WTC11 (cell line): ENCODE measurements around the gene PPP2R5A. TPM values are rescaled to one million over a fixed set of nuclear protein-coding genes. Genes with fewer than 3 reads are reported as not detected.

Experiments
- ATAC-seq: fragments of 200-7000 bp; cut with Tn5 transposase; 2 replicates; pipeline ENCODE4 v1.10.0; 2021; ENCODE audit warnings: mild to moderate bottlenecking, moderate library complexity
- CTCF ChIA-PET: fragments of 300-600 bp; sonication (Branson Sonifier 250); formaldehyde crosslinking; loops from one replicate; lab custom pipeline; 2021; ENCODE audit warnings: antibody characterized with exemption; lab: Charles Lee
- POLR2A ChIA-PET: fragments of 350-600 bp; sonication (Branson Sonifier 250); formaldehyde crosslinking; loops from one replicate; lab custom pipeline; 2021; ENCODE audit warnings: antibody characterized with exemption; lab: Charles Lee
- DNase-seq: peaks from one replicate; pipeline ENCODE4 v3.0.0; 2021; ENCODE audit warnings: low spot score
- H3K27ac Mint-ChIP-seq: 2 replicates; pipeline ENCODE4 v1.8.0; 2021; ENCODE audit warnings: mixed read lengths
- H3K27me3 Mint-ChIP-seq: 2 replicates; pipeline ENCODE4 v1.8.0; 2021; ENCODE audit warnings: low read depth, mild to moderate bottlenecking, moderate library complexity, mixed read lengths
- H3K36me3 Mint-ChIP-seq: 2 replicates; pipeline ENCODE4 v1.8.0; 2021; ENCODE audit warnings: mixed read lengths
- H3K4me1 Mint-ChIP-seq: 2 replicates; pipeline ENCODE4 v1.8.0; 2022; ENCODE audit warnings: mixed read lengths
- H3K4me3 Mint-ChIP-seq: 2 replicates; pipeline ENCODE4 v1.8.0; 2021; ENCODE audit warnings: mild to moderate bottlenecking, moderate library complexity, mixed read lengths
- H3K9me3 Mint-ChIP-seq: 2 replicates; pipeline ENCODE4 v1.8.0; 2021; ENCODE audit warnings: mixed read lengths
- ATF1 ChIP-seq: sonication (generic); formaldehyde crosslinking; IDR thresholded peaks from 2 replicates; pipeline ENCODE4 v1.8.1; 2023; ENCODE audit warnings: mild to moderate bottlenecking, moderate library complexity, missing genetic modification reagents
- CBFB ChIP-seq: sonication (generic); formaldehyde crosslinking; IDR thresholded peaks from 2 replicates; pipeline ENCODE4 v1.8.1; 2022; ENCODE audit warnings: mild to moderate bottlenecking, low read depth, missing genetic modification reagents
- EMX1 ChIP-seq: fragments of 250-450 bp; sonication (Bioruptor Pico); IDR thresholded peaks from 2 replicates; pipeline ENCODE4 v1.8.0; 2021; ENCODE audit warnings: mild to moderate bottlenecking
- ETV6 ChIP-seq: sonication (generic); formaldehyde crosslinking; IDR thresholded peaks from 2 replicates; pipeline ENCODE4 v1.8.1; 2022; ENCODE audit warnings: mild to moderate bottlenecking, missing genetic modification reagents
- FOXJ3 ChIP-seq: sonication (generic); formaldehyde crosslinking; IDR thresholded peaks from 2 replicates; pipeline ENCODE4 v1.9.0; 2021; ENCODE audit warnings: missing genetic modification reagents, mild to moderate bottlenecking, borderline replicate concordance
- FOXP1 ChIP-seq: sonication (generic); formaldehyde crosslinking; IDR thresholded peaks from 2 replicates; pipeline ENCODE4 v1.8.0; 2022; ENCODE audit warnings: missing genetic modification reagents, mild to moderate bottlenecking, moderate library complexity, borderline replicate concordance
- GABPB1 ChIP-seq: sonication (generic); formaldehyde crosslinking; IDR thresholded peaks from 2 replicates; pipeline ENCODE4 v1.8.1; 2023; ENCODE audit warnings: mild to moderate bottlenecking, missing genetic modification reagents
- KAT7 ChIP-seq: sonication (generic); formaldehyde crosslinking; IDR thresholded peaks from 2 replicates; pipeline ENCODE4 v1.8.1; 2023; ENCODE audit warnings: missing genetic modification reagents, mild to moderate bottlenecking, borderline replicate concordance
- MXD4 ChIP-seq: fragments of 250-450 bp; sonication (Bioruptor Pico); IDR thresholded peaks from 2 replicates; pipeline ENCODE4 v1.8.0; 2021; ENCODE audit warnings: mild to moderate bottlenecking, moderate library complexity, borderline replicate concordance
- MYBL2 ChIP-seq: sonication (generic); formaldehyde crosslinking; IDR thresholded peaks from 2 replicates; pipeline ENCODE4 v1.8.1; 2023; ENCODE audit warnings: mild to moderate bottlenecking, moderate library complexity, missing genetic modification reagents
- NFE2L1 ChIP-seq: sonication (generic); formaldehyde crosslinking; IDR thresholded peaks from 2 replicates; pipeline ENCODE4 v1.8.1; 2023; ENCODE audit warnings: missing genetic modification reagents
- RELA ChIP-seq: sonication (generic); formaldehyde crosslinking; IDR thresholded peaks from 2 replicates; pipeline ENCODE4 v1.8.1; 2022; ENCODE audit warnings: missing genetic modification reagents, mild to moderate bottlenecking, borderline replicate concordance
- ZBTB21 ChIP-seq: sonication (generic); formaldehyde crosslinking; IDR thresholded peaks from 2 replicates; pipeline ENCODE4 v1.8.1; 2023; ENCODE audit warnings: mild to moderate bottlenecking, missing genetic modification reagents, borderline replicate concordance
- ZNF219 ChIP-seq: sonication (generic); formaldehyde crosslinking; IDR thresholded peaks from 2 replicates; pipeline ENCODE4 v1.8.0; 2023; ENCODE audit warnings: missing genetic modification reagents, mild to moderate bottlenecking, borderline replicate concordance
- ZNF263 ChIP-seq: sonication (generic); formaldehyde crosslinking; IDR thresholded peaks from 2 replicates; pipeline ENCODE4 v1.8.1; 2022; ENCODE audit warnings: low read depth, mild to moderate bottlenecking, moderate library complexity, missing genetic modification reagents
- ZNF317 ChIP-seq: sonication (generic); formaldehyde crosslinking; IDR thresholded peaks from 2 replicates; pipeline ENCODE4 v1.8.1; 2023; ENCODE audit warnings: low read depth, mild to moderate bottlenecking, moderate library complexity, missing genetic modification reagents, borderline replicate concordance
- total RNA-seq: library from RNA; stranded (reverse); gene quantifications from 3 replicates; pipeline ENCODE4 v1.2.3, GENCODE V29; 2021
- TF ChIP-seq, protein P1 (sequence below): fragments of 200-600 bp; IDR thresholded peaks from 2 replicates; pipeline ENCODE4 v1.8.0; 2022; ENCODE audit warnings: antibody characterized with exemption
- TF ChIP-seq, protein P2 (sequence below): fragments of 250-450 bp; sonication (Bioruptor Pico); IDR thresholded peaks from 2 replicates; pipeline ENCODE4 v1.9.0; 2021; ENCODE audit warnings: mild to moderate bottlenecking
- TF ChIP-seq, protein P3 (sequence below): sonication (generic); formaldehyde crosslinking; IDR thresholded peaks from 2 replicates; pipeline ENCODE4 v1.8.1; 2022; ENCODE audit warnings: mild to moderate bottlenecking, missing genetic modification reagents, moderate library complexity, borderline replicate concordance
- TF ChIP-seq, protein P4 (sequence below): sonication (generic); formaldehyde crosslinking; conservative IDR thresholded peaks from 2 replicates; pipeline ENCODE4 v1.8.1; 2023; ENCODE audit warnings: mild to moderate bottlenecking, low read depth, missing genetic modification reagents, moderate library complexity
- TF ChIP-seq, protein P5 (sequence below): sonication (generic); formaldehyde crosslinking; IDR thresholded peaks from 2 replicates; pipeline ENCODE4 v1.8.0; 2022; ENCODE audit warnings: mild to moderate bottlenecking, missing genetic modification reagents
- TF ChIP-seq, protein P6 (sequence below): sonication (generic); formaldehyde crosslinking; IDR thresholded peaks from 2 replicates; pipeline ENCODE4 v1.8.1; 2023; ENCODE audit warnings: mild to moderate bottlenecking, moderate library complexity, missing genetic modification reagents

PPP2R5A gene
- total RNA-seq, 1 experiment from 2014 or later: 35.9 TPM

DNA sequence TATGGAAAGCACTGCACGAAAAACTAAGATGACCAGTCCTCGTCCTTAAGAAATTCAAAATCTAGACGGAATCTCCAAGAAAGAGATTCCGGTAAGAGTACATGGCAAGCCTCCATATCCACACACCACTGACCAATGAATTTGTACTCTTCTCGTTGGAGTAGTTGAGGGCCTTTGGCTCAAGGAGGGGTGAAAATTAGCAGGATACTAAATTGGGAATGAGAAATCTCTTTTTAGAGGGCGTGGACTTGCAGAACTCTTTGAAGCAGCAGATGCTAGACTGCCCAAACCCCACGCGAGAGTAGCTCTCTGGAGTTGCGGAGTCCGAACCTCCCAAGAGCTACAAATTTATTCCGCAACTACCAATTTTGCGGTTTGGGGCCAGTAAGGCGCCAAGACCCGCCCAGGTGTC lies 872 bp upstream of the PPP2R5A start (continued):
- TF ChIP-seq FOXJ3 (CRISPR knock-in tag): no peak
- TF ChIP-seq, protein P1, sequence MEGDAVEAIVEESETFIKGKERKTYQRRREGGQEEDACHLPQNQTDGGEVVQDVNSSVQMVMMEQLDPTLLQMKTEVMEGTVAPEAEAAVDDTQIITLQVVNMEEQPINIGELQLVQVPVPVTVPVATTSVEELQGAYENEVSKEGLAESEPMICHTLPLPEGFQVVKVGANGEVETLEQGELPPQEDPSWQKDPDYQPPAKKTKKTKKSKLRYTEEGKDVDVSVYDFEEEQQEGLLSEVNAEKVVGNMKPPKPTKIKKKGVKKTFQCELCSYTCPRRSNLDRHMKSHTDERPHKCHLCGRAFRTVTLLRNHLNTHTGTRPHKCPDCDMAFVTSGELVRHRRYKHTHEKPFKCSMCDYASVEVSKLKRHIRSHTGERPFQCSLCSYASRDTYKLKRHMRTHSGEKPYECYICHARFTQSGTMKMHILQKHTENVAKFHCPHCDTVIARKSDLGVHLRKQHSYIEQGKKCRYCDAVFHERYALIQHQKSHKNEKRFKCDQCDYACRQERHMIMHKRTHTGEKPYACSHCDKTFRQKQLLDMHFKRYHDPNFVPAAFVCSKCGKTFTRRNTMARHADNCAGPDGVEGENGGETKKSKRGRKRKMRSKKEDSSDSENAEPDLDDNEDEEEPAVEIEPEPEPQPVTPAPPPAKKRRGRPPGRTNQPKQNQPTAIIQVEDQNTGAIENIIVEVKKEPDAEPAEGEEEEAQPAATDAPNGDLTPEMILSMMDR: no peak
- TF ChIP-seq MYBL2 (CRISPR knock-in tag): no peak
- TF ChIP-seq, protein P2, sequence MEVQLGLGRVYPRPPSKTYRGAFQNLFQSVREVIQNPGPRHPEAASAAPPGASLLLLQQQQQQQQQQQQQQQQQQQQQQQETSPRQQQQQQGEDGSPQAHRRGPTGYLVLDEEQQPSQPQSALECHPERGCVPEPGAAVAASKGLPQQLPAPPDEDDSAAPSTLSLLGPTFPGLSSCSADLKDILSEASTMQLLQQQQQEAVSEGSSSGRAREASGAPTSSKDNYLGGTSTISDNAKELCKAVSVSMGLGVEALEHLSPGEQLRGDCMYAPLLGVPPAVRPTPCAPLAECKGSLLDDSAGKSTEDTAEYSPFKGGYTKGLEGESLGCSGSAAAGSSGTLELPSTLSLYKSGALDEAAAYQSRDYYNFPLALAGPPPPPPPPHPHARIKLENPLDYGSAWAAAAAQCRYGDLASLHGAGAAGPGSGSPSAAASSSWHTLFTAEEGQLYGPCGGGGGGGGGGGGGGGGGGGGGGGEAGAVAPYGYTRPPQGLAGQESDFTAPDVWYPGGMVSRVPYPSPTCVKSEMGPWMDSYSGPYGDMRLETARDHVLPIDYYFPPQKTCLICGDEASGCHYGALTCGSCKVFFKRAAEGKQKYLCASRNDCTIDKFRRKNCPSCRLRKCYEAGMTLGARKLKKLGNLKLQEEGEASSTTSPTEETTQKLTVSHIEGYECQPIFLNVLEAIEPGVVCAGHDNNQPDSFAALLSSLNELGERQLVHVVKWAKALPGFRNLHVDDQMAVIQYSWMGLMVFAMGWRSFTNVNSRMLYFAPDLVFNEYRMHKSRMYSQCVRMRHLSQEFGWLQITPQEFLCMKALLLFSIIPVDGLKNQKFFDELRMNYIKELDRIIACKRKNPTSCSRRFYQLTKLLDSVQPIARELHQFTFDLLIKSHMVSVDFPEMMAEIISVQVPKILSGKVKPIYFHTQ (CRISPR knock-in tag): no peak
- TF ChIP-seq, protein P3, sequence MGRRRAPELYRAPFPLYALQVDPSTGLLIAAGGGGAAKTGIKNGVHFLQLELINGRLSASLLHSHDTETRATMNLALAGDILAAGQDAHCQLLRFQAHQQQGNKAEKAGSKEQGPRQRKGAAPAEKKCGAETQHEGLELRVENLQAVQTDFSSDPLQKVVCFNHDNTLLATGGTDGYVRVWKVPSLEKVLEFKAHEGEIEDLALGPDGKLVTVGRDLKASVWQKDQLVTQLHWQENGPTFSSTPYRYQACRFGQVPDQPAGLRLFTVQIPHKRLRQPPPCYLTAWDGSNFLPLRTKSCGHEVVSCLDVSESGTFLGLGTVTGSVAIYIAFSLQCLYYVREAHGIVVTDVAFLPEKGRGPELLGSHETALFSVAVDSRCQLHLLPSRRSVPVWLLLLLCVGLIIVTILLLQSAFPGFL (CRISPR knock-in tag): no peak
- TF ChIP-seq ZNF263 (CRISPR knock-in tag): no peak
- no peak for TF ChIP-seq ZNF219 (CRISPR knock-in tag)
- no peak for TF ChIP-seq GABPB1 (CRISPR knock-in tag)

DNA sequence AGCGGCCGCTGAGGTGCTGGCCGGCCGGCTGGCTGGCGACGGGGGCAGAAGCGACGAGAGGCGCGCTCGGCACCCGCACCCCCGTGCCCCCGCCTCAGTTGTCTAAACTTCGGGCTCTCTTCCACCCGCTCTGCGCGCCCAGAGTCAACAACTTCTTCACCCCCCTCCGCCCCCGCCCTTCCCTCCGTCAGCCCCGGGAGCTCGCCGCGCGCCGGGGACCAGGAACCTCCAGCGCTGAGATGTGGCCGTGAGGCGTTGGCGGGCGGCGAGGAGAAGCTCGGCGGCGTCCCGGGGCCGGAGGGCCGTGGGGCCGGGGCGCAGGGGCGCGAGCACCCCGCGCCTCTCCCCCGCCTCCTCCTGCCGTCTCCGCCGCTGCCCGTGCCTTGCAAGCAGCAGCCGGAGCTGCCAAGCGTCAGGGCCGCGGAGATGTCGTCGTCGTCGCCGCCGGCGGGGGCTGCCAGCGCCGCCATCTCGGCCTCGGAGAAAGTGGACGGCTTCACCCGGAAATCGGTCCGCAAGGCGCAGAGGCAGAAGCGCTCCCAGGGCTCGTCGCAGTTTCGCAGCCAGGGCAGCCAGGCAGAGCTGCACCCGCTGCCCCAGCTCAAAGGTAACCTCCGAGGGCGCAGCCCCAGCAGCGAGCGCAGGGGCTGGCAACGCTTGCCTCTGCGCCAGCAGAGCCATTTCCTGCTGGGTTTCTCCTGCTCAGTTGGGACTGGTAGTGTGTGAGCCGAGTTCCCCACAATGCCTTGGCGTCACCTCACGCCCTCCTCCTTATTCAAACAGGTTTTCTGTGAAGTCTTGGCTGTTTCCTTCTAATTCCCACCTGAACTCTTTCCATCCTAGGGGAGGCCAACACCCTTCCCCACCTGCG lies 710 bp downstream of the PPP2R5A start:
- peak; percentile 61 for DNase-seq
- TF ChIP-seq NFE2L1 (CRISPR knock-in tag) (no peak), ATF1 (CRISPR knock-in tag) (no peak), ZNF263 (CRISPR knock-in tag) (no peak), RELA (CRISPR knock-in tag) (peak; percentile 47; the same call in 1 of the 2 replicates), ETV6 (CRISPR knock-in tag) (0 out of 2 replicates have a peak, but pooled peaks have one; percentile 29), EMX1 (CRISPR knock-in tag) (no peak), CBFB (CRISPR knock-in tag) (no peak), ZBTB21 (CRISPR knock-in tag) (no peak), ZNF317 (CRISPR knock-in tag) (0 out of 2 replicates have a peak, but pooled peaks have one; percentile 37), MXD4 (CRISPR knock-in tag) (no peak), KAT7 (CRISPR knock-in tag) (0 out of 2 replicates have a peak, but pooled peaks have one; percentile 46), FOXP1 (CRISPR knock-in tag) (peak; percentile 41; the same call in 1 of the 2 replicates)
- TF ChIP-seq, protein P4, sequence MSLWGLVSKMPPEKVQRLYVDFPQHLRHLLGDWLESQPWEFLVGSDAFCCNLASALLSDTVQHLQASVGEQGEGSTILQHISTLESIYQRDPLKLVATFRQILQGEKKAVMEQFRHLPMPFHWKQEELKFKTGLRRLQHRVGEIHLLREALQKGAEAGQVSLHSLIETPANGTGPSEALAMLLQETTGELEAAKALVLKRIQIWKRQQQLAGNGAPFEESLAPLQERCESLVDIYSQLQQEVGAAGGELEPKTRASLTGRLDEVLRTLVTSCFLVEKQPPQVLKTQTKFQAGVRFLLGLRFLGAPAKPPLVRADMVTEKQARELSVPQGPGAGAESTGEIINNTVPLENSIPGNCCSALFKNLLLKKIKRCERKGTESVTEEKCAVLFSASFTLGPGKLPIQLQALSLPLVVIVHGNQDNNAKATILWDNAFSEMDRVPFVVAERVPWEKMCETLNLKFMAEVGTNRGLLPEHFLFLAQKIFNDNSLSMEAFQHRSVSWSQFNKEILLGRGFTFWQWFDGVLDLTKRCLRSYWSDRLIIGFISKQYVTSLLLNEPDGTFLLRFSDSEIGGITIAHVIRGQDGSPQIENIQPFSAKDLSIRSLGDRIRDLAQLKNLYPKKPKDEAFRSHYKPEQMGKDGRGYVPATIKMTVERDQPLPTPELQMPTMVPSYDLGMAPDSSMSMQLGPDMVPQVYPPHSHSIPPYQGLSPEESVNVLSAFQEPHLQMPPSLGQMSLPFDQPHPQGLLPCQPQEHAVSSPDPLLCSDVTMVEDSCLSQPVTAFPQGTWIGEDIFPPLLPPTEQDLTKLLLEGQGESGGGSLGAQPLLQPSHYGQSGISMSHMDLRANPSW (CRISPR knock-in tag): no peak
- TF ChIP-seq, protein P5, sequence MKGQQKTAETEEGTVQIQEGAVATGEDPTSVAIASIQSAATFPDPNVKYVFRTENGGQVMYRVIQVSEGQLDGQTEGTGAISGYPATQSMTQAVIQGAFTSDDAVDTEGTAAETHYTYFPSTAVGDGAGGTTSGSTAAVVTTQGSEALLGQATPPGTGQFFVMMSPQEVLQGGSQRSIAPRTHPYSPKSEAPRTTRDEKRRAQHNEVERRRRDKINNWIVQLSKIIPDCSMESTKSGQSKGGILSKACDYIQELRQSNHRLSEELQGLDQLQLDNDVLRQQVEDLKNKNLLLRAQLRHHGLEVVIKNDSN (CRISPR knock-in tag): peak; percentile 42; the same call in 1 of the 2 replicates
- TF ChIP-seq, protein P6, sequence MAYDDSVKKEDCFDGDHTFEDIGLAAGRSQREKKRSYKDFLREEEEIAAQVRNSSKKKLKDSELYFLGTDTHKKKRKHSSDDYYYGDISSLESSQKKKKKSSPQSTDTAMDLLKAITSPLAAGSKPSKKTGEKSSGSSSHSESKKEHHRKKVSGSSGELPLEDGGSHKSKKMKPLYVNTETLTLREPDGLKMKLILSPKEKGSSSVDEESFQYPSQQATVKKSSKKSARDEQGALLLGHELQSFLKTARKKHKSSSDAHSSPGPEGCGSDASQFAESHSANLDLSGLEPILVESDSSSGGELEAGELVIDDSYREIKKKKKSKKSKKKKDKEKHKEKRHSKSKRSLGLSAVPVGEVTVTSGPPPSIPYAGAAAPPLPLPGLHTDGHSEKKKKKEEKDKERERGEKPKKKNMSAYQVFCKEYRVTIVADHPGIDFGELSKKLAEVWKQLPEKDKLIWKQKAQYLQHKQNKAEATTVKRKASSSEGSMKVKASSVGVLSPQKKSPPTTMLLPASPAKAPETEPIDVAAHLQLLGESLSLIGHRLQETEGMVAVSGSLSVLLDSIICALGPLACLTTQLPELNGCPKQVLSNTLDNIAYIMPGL (CRISPR knock-in tag): 0 out of 2 replicates have a peak, but pooled peaks have one; percentile 48
- H3K4me3 Mint-ChIP-seq: peak overlapping the region; percentile 98
- POLR2A ChIA-PET: interaction anchor here (0.7 to 1.6 kb wide), 5 partner anchors 184 to 610 kb away, joined by 3 to 5 read pairs (median 4); partner anchors contain the start of genes DTL, INTS7 and NEK2
- peaks cover 44% of the 10 kb centered on the region for H3K4me1 Mint-ChIP-seq
- peak; percentile 3 for ATAC-seq
- CTCF ChIA-PET: interaction anchor here (1.1 to 2.4 kb wide), 6 partner anchors 8 to 251 kb away, joined by 3 to 17 read pairs (median 7); partner anchors contain the start of genes DTL and INTS7
- no peaks in the 10 kb centered on the region for H3K36me3 Mint-ChIP-seq
- H3K9me3 Mint-ChIP-seq: no peaks in the 10 kb centered on the region
- H3K27ac Mint-ChIP-seq: peak overlapping the region; percentile 97
- H3K27me3 Mint-ChIP-seq: no peaks in the 10 kb centered on the region
